ENCODE measurements around the gene CHRNA1. TPM values are rescaled to one million over a fixed set of nuclear protein-coding genes. Genes with fewer than 3 reads are reported as not detected.

CHRNA1 gene
- total RNA-seq, 1 experiment from 2014 or later, result not detected

GRCh38 chr2:174731546-174731945 lies 32.7 kb downstream of the CHRNA1 start:
- BruUV-seq (replicated peaks), result no TSS peak
- peaks cover 3% of the 10 kb centered on the region for H3K27me3 Mint-ChIP-seq (ENCODE audit: insufficient read depth, unreplicated experiment)
- intact Hi-C loops (cut with micrococcal nuclease; ENCODE audit: unreplicated experiment), result no loop called here
- no peaks in the 10 kb centered on the region for H3K4me1 ChIP-seq
- ChIA-PET CTCF (no interaction called here), POLR2A (no interaction called here)
- H3K27me3 ChIP-seq (replicated peaks; ENCODE audit: control insufficient read depth, insufficient read depth, low read length), result no peaks in the 10 kb centered on the region
- H3K4me3 Mint-ChIP-seq (ENCODE audit: unreplicated experiment), result no peak overlapping the region
- no peak overlapping the region for H3K4me3 ChIP-seq (ENCODE audit: low read depth, low read length)
- H3K4me1 Mint-ChIP-seq (ENCODE audit: low read depth, unreplicated experiment), result no peaks in the 10 kb centered on the region
- no peaks in the 10 kb centered on the region for H3K36me3 Mint-ChIP-seq (ENCODE audit: insufficient read depth, unreplicated experiment)
- H3K27ac Mint-ChIP-seq (ENCODE audit: unreplicated experiment), result no peak overlapping the region
- no peak for TF ChIP-seq CTCF (IDR thresholded peaks at IDR 0.05; ENCODE audit: insufficient read depth in 1 of 2, low read depth in 1 of 2, low read length in 1 of 2, severe bottlenecking in 1 of 2, unreplicated experiment in 1 of 2)
- no peaks in the 10 kb centered on the region for H3K9me3 ChIP-seq
- no peak for DNase-seq
- H3K36me3 ChIP-seq (ENCODE audit: control insufficient read depth, insufficient read depth, low read length), result no peaks in the 10 kb centered on the region
- H3K9me3 Mint-ChIP-seq (ENCODE audit: unreplicated experiment), result no peaks in the 10 kb centered on the region

GRCh38 chr2:174730698-174731018 lies 33.6 kb downstream of the CHRNA1 start:
- H3K9me3 Mint-ChIP-seq (ENCODE audit: unreplicated experiment), result no peaks in the 10 kb centered on the region
- no peak overlapping the region for H3K4me3 ChIP-seq (ENCODE audit: low read depth, low read length)
- intact Hi-C loops (cut with micrococcal nuclease; ENCODE audit: unreplicated experiment), result no loop called here
- H3K36me3 Mint-ChIP-seq (ENCODE audit: insufficient read depth, unreplicated experiment), result no peaks in the 10 kb centered on the region
- no TSS peak for BruUV-seq (replicated peaks)
- no peak for TF ChIP-seq CTCF (IDR thresholded peaks at IDR 0.05; ENCODE audit: insufficient read depth in 1 of 2, low read depth in 1 of 2, low read length in 1 of 2, severe bottlenecking in 1 of 2, unreplicated experiment in 1 of 2)
- H3K27ac Mint-ChIP-seq (ENCODE audit: unreplicated experiment), result no peak overlapping the region
- CTCF ChIA-PET, result no interaction called here
- no peaks in the 10 kb centered on the region for H3K4me1 Mint-ChIP-seq (ENCODE audit: low read depth, unreplicated experiment)
- DNase-seq, result no peak
- no peaks in the 10 kb centered on the region for H3K36me3 ChIP-seq (ENCODE audit: control insufficient read depth, insufficient read depth, low read length)
- no peaks in the 10 kb centered on the region for H3K27me3 ChIP-seq (replicated peaks; ENCODE audit: control insufficient read depth, insufficient read depth, low read length)
- POLR2A ChIA-PET, result no interaction called here
- no peaks in the 10 kb centered on the region for H3K9me3 ChIP-seq
- no peak overlapping the region for H3K4me3 Mint-ChIP-seq (ENCODE audit: unreplicated experiment)
- peaks cover 3% of the 10 kb centered on the region for H3K27me3 Mint-ChIP-seq (ENCODE audit: insufficient read depth, unreplicated experiment)
- no peaks in the 10 kb centered on the region for H3K4me1 ChIP-seq

DNA sequence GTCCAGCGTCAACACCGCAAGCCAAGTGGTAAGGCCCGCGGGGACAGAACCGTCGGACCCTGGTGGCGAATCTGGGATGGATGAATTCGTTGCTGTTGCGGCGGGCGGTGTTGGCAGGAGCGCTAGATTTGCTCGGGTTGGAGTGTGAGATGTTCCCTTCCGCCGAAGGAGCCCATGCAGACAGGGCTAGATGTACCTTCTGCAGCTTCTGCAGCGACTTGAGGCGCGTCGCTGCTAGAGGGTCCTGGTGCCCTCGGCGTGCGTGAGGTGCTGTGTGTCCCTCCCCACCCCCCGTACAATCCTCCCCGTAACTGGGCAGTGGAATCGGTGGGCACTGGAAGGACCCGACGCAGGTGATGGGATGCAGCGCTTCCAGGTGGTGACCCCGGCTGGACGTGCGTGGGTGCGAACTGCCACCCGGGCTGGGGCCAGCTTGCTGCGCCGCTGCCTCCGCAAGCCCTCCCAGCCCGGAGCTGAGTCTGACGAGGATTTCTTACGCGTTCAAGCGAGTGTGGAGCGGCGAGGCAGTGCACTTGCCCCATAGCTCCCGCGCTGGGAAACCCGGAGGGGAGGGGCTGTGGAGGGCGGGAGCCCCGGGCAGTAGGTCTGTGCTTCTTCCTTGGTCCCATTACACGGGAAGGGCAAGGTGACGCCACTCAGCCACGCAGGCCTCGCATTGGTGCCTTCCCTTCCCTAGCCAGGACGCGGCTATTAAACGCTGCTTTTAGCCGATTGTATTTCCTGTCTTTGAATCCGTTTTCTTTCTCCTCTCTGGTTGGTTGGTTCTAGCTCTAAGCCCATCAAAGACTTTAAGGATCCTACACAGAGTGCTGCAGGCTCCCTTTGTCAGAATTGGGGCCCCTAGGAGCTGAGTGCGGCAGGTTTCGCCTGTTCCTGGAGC lies 34.2 kb downstream of the CHRNA1 start:
- no peak for DNase-seq
- intact Hi-C loops (cut with micrococcal nuclease; ENCODE audit: unreplicated experiment), result no loop called here
- no peak for TF ChIP-seq CTCF (IDR thresholded peaks at IDR 0.05; ENCODE audit: insufficient read depth in 1 of 2, low read depth in 1 of 2, low read length in 1 of 2, severe bottlenecking in 1 of 2, unreplicated experiment in 1 of 2)
- Mint-ChIP-seq H3K9me3 (ENCODE audit: unreplicated experiment) (no peaks in the 10 kb centered on the region), H3K4me3 (ENCODE audit: unreplicated experiment) (no peak overlapping the region), H3K4me1 (ENCODE audit: low read depth, unreplicated experiment) (no peaks in the 10 kb centered on the region), H3K27me3 (ENCODE audit: insufficient read depth, unreplicated experiment) (peaks cover 3% of the 10 kb centered on the region), H3K27ac (ENCODE audit: unreplicated experiment) (no peak overlapping the region), H3K36me3 (ENCODE audit: insufficient read depth, unreplicated experiment) (no peaks in the 10 kb centered on the region)
- ChIA-PET CTCF (no interaction called here), POLR2A (no interaction called here)
- no peaks in the 10 kb centered on the region for H3K9me3 ChIP-seq
- H3K36me3 ChIP-seq (ENCODE audit: control insufficient read depth, insufficient read depth, low read length), result no peaks in the 10 kb centered on the region
- BruUV-seq (replicated peaks), result no TSS peak
- no peaks in the 10 kb centered on the region for H3K27me3 ChIP-seq (replicated peaks; ENCODE audit: control insufficient read depth, insufficient read depth, low read length)
- no peak overlapping the region for H3K4me3 ChIP-seq (ENCODE audit: low read depth, low read length)
- no peaks in the 10 kb centered on the region for H3K4me1 ChIP-seq
